ENCODE results near the gene ZNF366. TPM values are rescaled to one million over a fixed set of nuclear protein-coding genes. Genes with fewer than 3 reads are reported as not detected.

The ZNF366 gene, protein sequence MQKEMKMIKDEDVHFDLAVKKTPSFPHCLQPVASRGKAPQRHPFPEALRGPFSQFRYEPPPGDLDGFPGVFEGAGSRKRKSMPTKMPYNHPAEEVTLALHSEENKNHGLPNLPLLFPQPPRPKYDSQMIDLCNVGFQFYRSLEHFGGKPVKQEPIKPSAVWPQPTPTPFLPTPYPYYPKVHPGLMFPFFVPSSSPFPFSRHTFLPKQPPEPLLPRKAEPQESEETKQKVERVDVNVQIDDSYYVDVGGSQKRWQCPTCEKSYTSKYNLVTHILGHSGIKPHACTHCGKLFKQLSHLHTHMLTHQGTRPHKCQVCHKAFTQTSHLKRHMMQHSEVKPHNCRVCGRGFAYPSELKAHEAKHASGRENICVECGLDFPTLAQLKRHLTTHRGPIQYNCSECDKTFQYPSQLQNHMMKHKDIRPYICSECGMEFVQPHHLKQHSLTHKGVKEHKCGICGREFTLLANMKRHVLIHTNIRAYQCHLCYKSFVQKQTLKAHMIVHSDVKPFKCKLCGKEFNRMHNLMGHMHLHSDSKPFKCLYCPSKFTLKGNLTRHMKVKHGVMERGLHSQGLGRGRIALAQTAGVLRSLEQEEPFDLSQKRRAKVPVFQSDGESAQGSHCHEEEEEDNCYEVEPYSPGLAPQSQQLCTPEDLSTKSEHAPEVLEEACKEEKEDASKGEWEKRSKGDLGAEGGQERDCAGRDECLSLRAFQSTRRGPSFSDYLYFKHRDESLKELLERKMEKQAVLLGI
- total RNA-seq (2016; rRNA removed; fragmentation: Illumina TruSeq; extraction: Trizol) (not detected in 2 replicates), polyA plus RNA-seq (2011; rRNA removed) (not detected in 2 replicates), polyA minus RNA-seq (2011; rRNA and poly(A)+ RNA removed; ENCODE audit: low replicate concordance) (not detected in 2 replicates), Bru-seq, nascent RNA (not detected), BruChase-seq, experiment 1, labeled RNA remaining after a 6-hour chase (not detected), BruChase-seq, experiment 2, labeled RNA remaining after a 2-hour chase (not detected)
- not detected in 2 replicates for total RNA-seq (2016; cell fraction: cytosol; rRNA removed; fragmentation: Illumina TruSeq; extraction: Trizol; ENCODE audit: low read depth)
- not detected in 2 replicates for total RNA-seq (2016; cell fraction: insoluble cytoplasmic fraction; rRNA removed; fragmentation: Illumina TruSeq; extraction: Trizol)
- total RNA-seq (2016; cell fraction: membrane; rRNA removed; fragmentation: Illumina TruSeq; extraction: Trizol) = not detected in 2 replicates
- not detected in 2 replicates for total RNA-seq (2016; cell fraction: nucleus; rRNA removed; fragmentation: Illumina TruSeq; extraction: Trizol)
- not detected in 2 replicates for polyA plus RNA-seq (2011; cell fraction: cytosol; rRNA removed)
- polyA plus RNA-seq (2011; cell fraction: nucleus; rRNA removed) = not detected in 2 replicates
- not detected in 2 replicates for polyA plus RNA-seq (2012)
- polyA plus RNA-seq (2016; cell fraction: cytosol; fragmentation: Illumina TruSeq; extraction: Trizol; ENCODE audit: low read depth) = not detected in 2 replicates
- polyA plus RNA-seq (2016; cell fraction: insoluble cytoplasmic fraction; fragmentation: Illumina TruSeq; extraction: Trizol; ENCODE audit: low read depth) = not detected in 2 replicates
- polyA plus RNA-seq (2016; cell fraction: membrane; fragmentation: Illumina TruSeq; extraction: Trizol; ENCODE audit: low read depth) = not detected in 2 replicates
- not detected in 2 replicates for polyA plus RNA-seq (2016; cell fraction: nucleus; fragmentation: Illumina TruSeq; extraction: Trizol; ENCODE audit: insufficient read depth, low read depth)
- polyA minus RNA-seq (2011; cell fraction: cytosol; rRNA and poly(A)+ RNA removed) = not detected in 2 replicates
- polyA minus RNA-seq (2011; cell fraction: nucleus; rRNA and poly(A)+ RNA removed) = not detected in 2 replicates
- long read RNA-seq, experiment 1 = 0 reads
- long read RNA-seq, experiment 2 = 0 reads

DNA sequence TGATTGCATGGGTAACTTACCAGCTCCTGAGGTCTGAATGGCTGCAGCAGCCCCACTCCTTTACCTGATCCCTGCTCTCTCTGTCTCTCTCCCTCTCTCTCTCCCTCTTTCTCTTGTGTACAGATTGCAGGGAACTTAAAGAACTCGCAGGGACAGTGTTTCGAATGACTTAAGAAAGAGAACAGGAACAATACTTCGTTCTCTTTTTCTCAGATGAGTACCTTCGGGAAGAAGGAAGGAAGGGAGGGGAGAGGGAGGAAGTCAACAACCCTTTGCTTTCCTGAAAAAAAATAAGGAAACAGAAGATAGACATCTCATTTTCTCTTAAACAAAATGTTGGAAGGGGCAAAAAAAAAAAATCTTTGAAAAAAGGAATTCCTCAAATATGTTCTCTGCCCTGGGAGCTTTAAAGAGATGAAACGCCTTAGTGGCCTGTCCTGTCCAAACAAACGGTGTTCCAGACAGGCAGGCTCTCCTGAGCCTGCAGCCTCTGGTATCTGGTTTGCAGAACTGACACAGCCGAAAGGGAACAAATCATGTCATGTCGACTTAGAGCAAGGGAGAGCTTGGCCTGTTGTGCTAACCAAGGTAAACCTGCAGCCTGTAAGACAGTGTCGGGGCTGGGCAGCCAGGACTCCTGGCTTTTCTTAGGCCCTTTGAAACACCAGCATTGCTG, at the start of gene ZNF366:
Gene ZNF366 (minus strand): TSS at position 180 of the 676 bp plus-strand sequence. CDS start 45,914 bp downstream, outside the sequence.
- 4% methylated on average over 6 of the region's 9 CpGs for WGBS (ENCODE audit: low lambda C conversion rate)
- DNase-seq (ENCODE audit: low spot score) (no peak), FAIRE-seq (no peak), ATAC-seq (no peak)
- POLR2A ChIA-PET = no interaction called here
- Histone ChIP-seq H3K36me3 (replicated peaks in 1 of 2; ENCODE audit: control insufficient read depth in 1 of 2, insufficient read depth in 2 of 2, low read length in 2 of 2) (no peaks in the 10 kb centered on the region), H3K4me1 (ENCODE audit: insufficient read depth, low read length) (no peaks in the 10 kb centered on the region), H3K4me3 (replicated peaks in 1 of 3; ENCODE audit: insufficient read depth in 1 of 3, low read depth in 2 of 3, low read length in 3 of 3) (no peak within 1 kb of the TSS), H3K9me3 (ENCODE audit: low read length) (no peaks in the 10 kb centered on the region), H3K9ac (ENCODE audit: insufficient read depth, low read depth, low read length) (no peak within 1 kb of the TSS), H3K27ac (ENCODE audit: extremely low read length, insufficient read depth, low read length) (no peak within 1 kb of the TSS), H2AFZ (ENCODE audit: low read length) (no peak within 1 kb of the TSS), H4K20me1 (ENCODE audit: insufficient read depth, low read length) (no peaks in the 10 kb centered on the region), H3K27me3 (ENCODE audit: control insufficient read depth in 1 of 2, insufficient read depth in 2 of 2, low read length in 2 of 2) (peaks cover 2 to 36% of the 10 kb centered on the region in 2 experiments; a peak in 4 of 5 replicates), H3K79me2 (ENCODE audit: insufficient read depth, low read length) (no peaks in the 10 kb centered on the region), H3K4me2 (ENCODE audit: low read depth, low read length) (no peak within 1 kb of the TSS)
- CTCF ChIA-PET (ENCODE audit: low intra/inter-chr PET ratio, low total read pairs) = no interaction called here
- in situ Hi-C loops (cut with HindIII; ENCODE audit: extremely low pct_ligation_motif_present, low pct_unique_long_range_greater_than_20kb) = no loop called here
- intact Hi-C loops (cut with micrococcal nuclease; ENCODE audit: unreplicated experiment) = no loop called here
- no peak for TF ChIP-seq ZNF30 (CRISPR knock-in tag; IDR thresholded peaks at IDR 0.05)
- no peak for TF ChIP-seq HOXD1 (CRISPR knock-in tag; IDR thresholded peaks at IDR 0.05)
- TF ChIP-seq ZNF709 (CRISPR knock-in tag; IDR thresholded peaks at IDR 0.05) = no peak
- TF ChIP-seq KMT2A (CRISPR knock-in tag; IDR thresholded peaks at IDR 0.05) = no peak
- TF ChIP-seq ZNF296 (CRISPR knock-in tag; conservative IDR thresholded peaks at IDR 0.05) = no peak
- no peak for TF ChIP-seq ZNF121 (CRISPR knock-in tag; IDR thresholded peaks at IDR 0.05)
- TF ChIP-seq IKZF4 (CRISPR knock-in tag; IDR thresholded peaks at IDR 0.05; ENCODE audit: borderline replicate concordance, low read depth, not compliant biosample characterization) = no peak
- no peak for TF ChIP-seq KLF16 (CRISPR knock-in tag; IDR thresholded peaks at IDR 0.05)
- TF ChIP-seq ZSCAN30 (CRISPR knock-in tag; IDR thresholded peaks at IDR 0.05) = no peak
- TF ChIP-seq MEF2D (CRISPR knock-in tag; IDR thresholded peaks at IDR 0.05) = no peak
- no peak for TF ChIP-seq ZBTB20 (CRISPR knock-in tag; IDR thresholded peaks at IDR 0.05; ENCODE audit: borderline replicate concordance, low read depth)
- TF ChIP-seq ZNF329 (CRISPR knock-in tag; IDR thresholded peaks at IDR 0.05; ENCODE audit: low read depth) = no peak
- TF ChIP-seq ZNF496 (CRISPR knock-in tag; IDR thresholded peaks at IDR 0.05; ENCODE audit: insufficient replicate concordance) = no peak
- TF ChIP-seq TEAD3 (CRISPR knock-in tag; optimal IDR thresholded peaks at IDR 0.05; ENCODE audit: borderline replicate concordance) = no peak
- no peak for TF ChIP-seq ZNF274 (CRISPR knock-in tag; IDR thresholded peaks at IDR 0.05)
- TF ChIP-seq THAP11 (CRISPR knock-in tag; IDR thresholded peaks at IDR 0.05) = no peak
- no peak for TF ChIP-seq NFKB2 (CRISPR knock-in tag; IDR thresholded peaks at IDR 0.05; ENCODE audit: borderline replicate concordance)
- TF ChIP-seq CHD2 (IDR thresholded peaks at IDR 0.05; ENCODE audit: low read depth, low read length) = no peak
- TF ChIP-seq ZNF674 (CRISPR knock-in tag; IDR thresholded peaks at IDR 0.05; ENCODE audit: low read depth) = no peak
- BruUV-seq (replicated peaks) = no TSS peak

All from HepG2 (cell line).